HepG2 (cell line): ENCODE results near the gene ELL. TPM values are rescaled to one million over a fixed set of nuclear protein-coding genes. Genes with fewer than 3 reads are reported as not detected.

Experiments used
- FOXJ3 ChIP-seq: sonication (generic); formaldehyde crosslinking; IDR thresholded peaks from 2 replicates; pipeline ENCODE4 v1.4.0; 2020; ENCODE audit warnings: missing genetic modification reagents, mild to moderate bottlenecking, borderline replicate concordance
- KAT2B ChIP-seq: fragments of 150-350 bp; IDR thresholded peaks from 2 replicates; pipeline ENCODE4 v1.6.1; 2014; ENCODE audit warnings: low read depth, low read length, borderline replicate concordance
- MAX ChIP-seq: IDR thresholded peaks from 2 replicates; pipeline ENCODE4 v1.6.1; 2012; ENCODE audit warnings: inconsistent platforms
- MYC ChIP-seq: sonication (generic); formaldehyde crosslinking; IDR thresholded peaks from 2 replicates; pipeline ENCODE4 v1.9.0; 2021; ENCODE audit warnings: missing genetic modification reagents, borderline replicate concordance
- PRMT3 ChIP-seq: sonication (generic); formaldehyde crosslinking; IDR thresholded peaks from 2 replicates; pipeline ENCODE4 v1.8.1; 2022; ENCODE audit warnings: low read depth, mild to moderate bottlenecking, moderate library complexity, missing genetic modification reagents, borderline replicate concordance
- SETDB1 ChIP-seq: sonication (generic); formaldehyde crosslinking; IDR thresholded peaks from 2 replicates; pipeline ENCODE4 v1.5.1; 2020; ENCODE audit warnings: missing genetic modification reagents, mild to moderate bottlenecking, borderline replicate concordance
- U2AF1 ChIP-seq: fragments of 200-400 bp; formaldehyde crosslinking; optimal IDR thresholded peaks from 2 replicates; pipeline ENCODE3; 2017; ENCODE audit warnings: mild to moderate bottlenecking, low read depth, low read length
- ZBTB8A ChIP-seq: sonication (generic); formaldehyde crosslinking; IDR thresholded peaks from 2 replicates; pipeline ENCODE4 v1.4.0; 2020; ENCODE audit warnings: mild to moderate bottlenecking, low read depth, missing genetic modification reagents, borderline replicate concordance
- ZNF292 ChIP-seq: sonication (generic); formaldehyde crosslinking; IDR thresholded peaks from 2 replicates; pipeline ENCODE4 v1.8.1; 2022; ENCODE audit warnings: mild to moderate bottlenecking, low read depth, missing genetic modification reagents, borderline replicate concordance
- ZNF44 ChIP-seq: sonication (generic); formaldehyde crosslinking; IDR thresholded peaks from 2 replicates; pipeline ENCODE4 v1.5.1; 2020; ENCODE audit warnings: mild to moderate bottlenecking, missing genetic modification reagents
- ZNF549 ChIP-seq: sonication (generic); formaldehyde crosslinking; IDR thresholded peaks from 2 replicates; pipeline ENCODE4 v1.5.0; 2020; ENCODE audit warnings: missing genetic modification reagents
- ZNF558 ChIP-seq: sonication (generic); formaldehyde crosslinking; IDR thresholded peaks from 2 replicates; pipeline ENCODE4 v1.9.0; 2022; ENCODE audit warnings: mild to moderate bottlenecking, missing genetic modification reagents, borderline replicate concordance
- ZNF614 ChIP-seq: IDR thresholded peaks from 2 replicates; pipeline ENCODE4 v1.6.1; 2018; ENCODE audit warnings: missing biosample characterization, missing genetic modification reagents, inconsistent platforms, borderline replicate concordance
- ZNF850 ChIP-seq: sonication (generic); formaldehyde crosslinking; conservative IDR thresholded peaks from 2 replicates; pipeline ENCODE4 v1.9.0; 2021; ENCODE audit warnings: mild to moderate bottlenecking, missing genetic modification reagents
- polyA plus RNA-seq, 8 experiments: library from polyadenylated mRNA; depleted of rRNA in 3 of 8; stranded (reverse) in 7 of 8; unstranded in 1 of 8; fragments of >200 nt; fragmentation: Illumina TruSeq in 4 of 8; extraction: Trizol in 4 of 8; gene quantifications; 2 replicates each; pipeline versions ENCODE4 v1.2.1 to v1.2.3, GENCODE V29; 2011 to 2016; ENCODE audit warnings: low read depth in 4 of 8, missing spikeins in 1 of 8, mixed read lengths in 1 of 8; ENCODE audit not compliant: insufficient read depth in 1 of 8
- total RNA-seq, 5 experiments: library from RNA; depleted of rRNA; stranded (reverse); fragments of >200 nt; fragmentation: Illumina TruSeq; extraction: Trizol; gene quantifications; 2 replicates each; pipeline ENCODE4 v1.2.3, GENCODE V29; 2016; ENCODE audit warnings: low read depth in 1 of 5
- TF ChIP-seq, protein P1 (sequence below): sonication (generic); formaldehyde crosslinking; IDR thresholded peaks from 2 replicates; pipeline ENCODE4 v1.4.0; 2020; ENCODE audit warnings: mild to moderate bottlenecking, missing genetic modification reagents
- TF ChIP-seq, protein P2 (sequence below): sonication (generic); formaldehyde crosslinking; IDR thresholded peaks from 2 replicates; pipeline ENCODE4 v1.4.0; 2020; ENCODE audit warnings: missing genetic modification reagents, borderline replicate concordance
- TF ChIP-seq, protein P3 (sequence below): sonication (generic); formaldehyde crosslinking; conservative IDR thresholded peaks from 2 replicates; pipeline ENCODE4 v1.8.0; 2022; ENCODE audit warnings: low read depth, missing genetic modification reagents
- TF ChIP-seq, protein P4 (sequence below): sonication (generic); formaldehyde crosslinking; IDR thresholded peaks from 2 replicates; pipeline ENCODE4 v1.4.0; 2020; ENCODE audit warnings: missing genetic modification reagents

Gene ELL
- total and polyA plus RNA-seq, 2 of the 13 experiments (the other 11 are each of a cell fraction or from before 2014, with no cell fraction given), result 3.7 to 5.4 TPM

DNA sequence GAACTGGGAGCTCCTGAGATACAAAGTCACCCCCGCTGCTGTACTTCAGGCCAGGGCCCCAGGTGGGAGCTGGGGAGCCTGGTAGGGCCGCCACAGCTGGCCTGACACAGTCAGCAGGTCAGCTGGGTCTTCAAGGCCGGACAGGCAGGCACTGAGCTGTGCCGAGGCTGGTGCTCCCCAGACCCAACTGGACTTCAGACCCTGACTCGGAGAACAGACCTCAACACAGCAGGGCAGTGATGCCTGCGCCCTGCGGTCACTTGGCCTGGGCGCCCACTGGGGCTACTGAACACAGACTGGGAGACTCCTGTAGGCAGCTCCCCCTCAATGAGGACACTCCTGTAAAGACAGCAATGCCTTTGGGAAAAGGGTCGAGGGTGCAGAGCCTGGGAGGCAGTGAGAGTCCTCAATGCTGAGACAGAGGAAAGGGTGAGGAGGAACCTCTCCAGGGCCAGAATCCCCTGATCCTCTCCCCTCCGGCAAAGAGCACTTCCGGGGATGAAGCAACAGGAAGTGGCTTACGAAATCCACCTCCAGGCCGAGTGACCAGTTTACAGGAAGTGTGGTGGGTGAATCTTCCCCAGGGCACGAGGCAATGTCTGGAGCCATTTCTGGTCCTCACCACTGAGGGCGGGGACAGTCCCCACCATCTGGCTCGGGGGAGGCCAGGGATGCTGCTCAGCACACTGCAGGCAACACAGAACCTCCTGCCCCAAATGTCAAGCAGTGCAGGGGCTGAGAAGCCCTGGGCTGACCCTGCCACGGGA lies 43.1 kb downstream of the ELL start (continued):
- TF ChIP-seq, protein P1, sequence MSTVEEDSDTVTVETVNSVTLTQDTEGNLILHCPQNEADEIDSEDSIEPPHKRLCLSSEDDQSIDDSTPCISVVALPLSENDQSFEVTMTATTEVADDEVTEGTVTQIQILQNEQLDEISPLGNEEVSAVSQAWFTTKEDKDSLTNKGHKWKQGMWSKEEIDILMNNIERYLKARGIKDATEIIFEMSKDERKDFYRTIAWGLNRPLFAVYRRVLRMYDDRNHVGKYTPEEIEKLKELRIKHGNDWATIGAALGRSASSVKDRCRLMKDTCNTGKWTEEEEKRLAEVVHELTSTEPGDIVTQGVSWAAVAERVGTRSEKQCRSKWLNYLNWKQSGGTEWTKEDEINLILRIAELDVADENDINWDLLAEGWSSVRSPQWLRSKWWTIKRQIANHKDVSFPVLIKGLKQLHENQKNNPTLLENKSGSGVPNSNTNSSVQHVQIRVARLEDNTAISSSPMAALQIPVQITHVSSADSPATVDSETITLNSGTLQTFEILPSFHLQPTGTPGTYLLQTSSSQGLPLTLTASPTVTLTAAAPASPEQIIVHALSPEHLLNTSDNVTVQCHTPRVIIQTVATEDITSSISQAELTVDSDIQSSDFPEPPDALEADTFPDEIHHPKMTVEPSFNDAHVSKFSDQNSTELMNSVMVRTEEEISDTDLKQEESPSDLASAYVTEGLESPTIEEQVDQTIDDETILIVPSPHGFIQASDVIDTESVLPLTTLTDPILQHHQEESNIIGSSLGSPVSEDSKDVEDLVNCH (CRISPR knock-in tag), result no peak
- TF ChIP-seq FOXJ3 (peak; percentile 69), ZNF549 (CRISPR knock-in tag) (no peak), ZNF292 (CRISPR knock-in tag) (peak; percentile 79; the same call in 1 of the 2 replicates), ZNF44 (CRISPR knock-in tag) (no peak), ZNF850 (CRISPR knock-in tag) (0 out of 2 replicates have a peak, but pooled peaks have one; percentile 41), SETDB1 (CRISPR knock-in tag) (no peak), ZBTB8A (CRISPR knock-in tag) (no peak; the same call in 1 of the 2 replicates), PRMT3 (CRISPR knock-in tag) (peak; percentile 74; the same call in 1 of the 2 replicates), MYC (CRISPR knock-in tag) (peak; percentile 92; the same call in 1 of the 2 replicates), KAT2B (no peak), MAX (peak; percentile 97), ZNF558 (peak; percentile 47; the same call in 1 of the 2 replicates), ZNF614 (CRISPR knock-in tag) (peak; percentile 95), U2AF1 (no peak)
- TF ChIP-seq, protein P2, sequence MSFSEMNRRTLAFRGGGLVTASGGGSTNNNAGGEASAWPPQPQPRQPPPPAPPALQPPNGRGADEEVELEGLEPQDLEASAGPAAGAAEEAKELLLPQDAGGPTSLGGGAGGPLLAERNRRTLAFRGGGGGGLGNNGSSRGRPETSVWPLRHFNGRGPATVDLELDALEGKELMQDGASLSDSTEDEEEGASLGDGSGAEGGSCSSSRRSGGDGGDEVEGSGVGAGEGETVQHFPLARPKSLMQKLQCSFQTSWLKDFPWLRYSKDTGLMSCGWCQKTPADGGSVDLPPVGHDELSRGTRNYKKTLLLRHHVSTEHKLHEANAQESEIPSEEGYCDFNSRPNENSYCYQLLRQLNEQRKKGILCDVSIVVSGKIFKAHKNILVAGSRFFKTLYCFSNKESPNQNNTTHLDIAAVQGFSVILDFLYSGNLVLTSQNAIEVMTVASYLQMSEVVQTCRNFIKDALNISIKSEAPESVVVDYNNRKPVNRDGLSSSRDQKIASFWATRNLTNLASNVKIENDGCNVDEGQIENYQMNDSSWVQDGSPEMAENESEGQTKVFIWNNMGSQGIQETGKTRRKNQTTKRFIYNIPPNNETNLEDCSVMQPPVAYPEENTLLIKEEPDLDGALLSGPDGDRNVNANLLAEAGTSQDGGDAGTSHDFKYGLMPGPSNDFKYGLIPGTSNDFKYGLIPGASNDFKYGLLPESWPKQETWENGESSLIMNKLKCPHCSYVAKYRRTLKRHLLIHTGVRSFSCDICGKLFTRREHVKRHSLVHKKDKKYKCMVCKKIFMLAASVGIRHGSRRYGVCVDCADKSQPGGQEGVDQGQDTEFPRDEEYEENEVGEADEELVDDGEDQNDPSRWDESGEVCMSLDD (CRISPR knock-in tag), result no peak
- TF ChIP-seq, protein P3, sequence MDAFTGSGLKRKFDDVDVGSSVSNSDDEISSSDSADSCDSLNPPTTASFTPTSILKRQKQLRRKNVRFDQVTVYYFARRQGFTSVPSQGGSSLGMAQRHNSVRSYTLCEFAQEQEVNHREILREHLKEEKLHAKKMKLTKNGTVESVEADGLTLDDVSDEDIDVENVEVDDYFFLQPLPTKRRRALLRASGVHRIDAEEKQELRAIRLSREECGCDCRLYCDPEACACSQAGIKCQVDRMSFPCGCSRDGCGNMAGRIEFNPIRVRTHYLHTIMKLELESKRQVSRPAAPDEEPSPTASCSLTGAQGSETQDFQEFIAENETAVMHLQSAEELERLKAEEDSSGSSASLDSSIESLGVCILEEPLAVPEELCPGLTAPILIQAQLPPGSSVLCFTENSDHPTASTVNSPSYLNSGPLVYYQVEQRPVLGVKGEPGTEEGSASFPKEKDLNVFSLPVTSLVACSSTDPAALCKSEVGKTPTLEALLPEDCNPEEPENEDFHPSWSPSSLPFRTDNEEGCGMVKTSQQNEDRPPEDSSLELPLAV (CRISPR knock-in tag), result no peak
- TF ChIP-seq, protein P4, sequence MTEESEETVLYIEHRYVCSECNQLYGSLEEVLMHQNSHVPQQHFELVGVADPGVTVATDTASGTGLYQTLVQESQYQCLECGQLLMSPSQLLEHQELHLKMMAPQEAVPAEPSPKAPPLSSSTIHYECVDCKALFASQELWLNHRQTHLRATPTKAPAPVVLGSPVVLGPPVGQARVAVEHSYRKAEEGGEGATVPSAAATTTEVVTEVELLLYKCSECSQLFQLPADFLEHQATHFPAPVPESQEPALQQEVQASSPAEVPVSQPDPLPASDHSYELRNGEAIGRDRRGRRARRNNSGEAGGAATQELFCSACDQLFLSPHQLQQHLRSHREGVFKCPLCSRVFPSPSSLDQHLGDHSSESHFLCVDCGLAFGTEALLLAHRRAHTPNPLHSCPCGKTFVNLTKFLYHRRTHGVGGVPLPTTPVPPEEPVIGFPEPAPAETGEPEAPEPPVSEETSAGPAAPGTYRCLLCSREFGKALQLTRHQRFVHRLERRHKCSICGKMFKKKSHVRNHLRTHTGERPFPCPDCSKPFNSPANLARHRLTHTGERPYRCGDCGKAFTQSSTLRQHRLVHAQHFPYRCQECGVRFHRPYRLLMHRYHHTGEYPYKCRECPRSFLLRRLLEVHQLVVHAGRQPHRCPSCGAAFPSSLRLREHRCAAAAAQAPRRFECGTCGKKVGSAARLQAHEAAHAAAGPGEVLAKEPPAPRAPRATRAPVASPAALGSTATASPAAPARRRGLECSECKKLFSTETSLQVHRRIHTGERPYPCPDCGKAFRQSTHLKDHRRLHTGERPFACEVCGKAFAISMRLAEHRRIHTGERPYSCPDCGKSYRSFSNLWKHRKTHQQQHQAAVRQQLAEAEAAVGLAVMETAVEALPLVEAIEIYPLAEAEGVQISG (CRISPR knock-in tag), result peak; percentile 85
